SJSA1 (cell line): Measurements from ENCODE around the gene TPTE2. TPM values are rescaled to one million over a fixed set of nuclear protein-coding genes. Genes with fewer than 3 reads are reported as not detected.
"Not testable (repeated sequence)": the region's sequence is repeated elsewhere in the genome, so short reads cannot be mapped to it uniquely, and the experiment has no call there.

Experiments used
- DNase-seq, 2 experiments: peaks; one replicate each; pipeline ENCODE4 v3.0.0-alpha.2; 2015 to 2020; ENCODE audit warnings: low spot score in 2 of 2, low read depth in 1 of 2
- H3K27ac ChIP-seq: fragments of 250-450 bp; sonication (Bioruptor Pico); 2 replicates; pipeline ENCODE4 v1.5.1; 2020; ENCODE audit warnings: mild to moderate bottlenecking, moderate library complexity
- H3K27me3 ChIP-seq: fragments of 250-450 bp; sonication (Bioruptor Pico); replicated peaks from 2 replicates; pipeline ENCODE4 v1.5.1; 2020; ENCODE audit warnings: mild to moderate bottlenecking, moderate library complexity
- H3K36me3 ChIP-seq: fragments of 250-450 bp; sonication (Bioruptor Pico); 2 replicates; pipeline ENCODE4 v1.5.1; 2020; ENCODE audit warnings: mild to moderate bottlenecking
- H3K4me1 ChIP-seq: fragments of 250-450 bp; sonication (Bioruptor Pico); replicated peaks from 2 replicates; pipeline ENCODE4 v1.6.1; 2021; ENCODE audit warnings: mild to moderate bottlenecking
- H3K4me3 ChIP-seq: fragments of 250-450 bp; sonication (Bioruptor Pico); 2 replicates; pipeline ENCODE4 v1.5.1; 2020; ENCODE audit warnings: mild to moderate bottlenecking
- H3K9me3 ChIP-seq: fragments of 250-450 bp; sonication (Bioruptor Pico); replicated peaks from 2 replicates; pipeline ENCODE4 v1.5.1; 2020; ENCODE audit warnings: mild to moderate bottlenecking
- total RNA-seq: library from RNA; depleted of rRNA; stranded (reverse); fragments of >200 nt; shearing (Covaris generic); gene quantifications from 2 replicates; pipeline ENCODE4 v1.2.3, GENCODE V29; 2014; rRNA removed

Gene TPTE2
- not detected in 2 replicates for total RNA-seq

GRCh38 chr13:19561127-19561582 lies at the start of gene TPTE2:
TPTE2 (minus strand) TSS chr13:19561532; CDS start chr13:19503234, 58,298 bp downstream.
- not testable (repeated sequence) for H3K36me3 ChIP-seq, H3K27ac ChIP-seq, H3K4me1 ChIP-seq, H3K4me3 ChIP-seq, H3K9me3 ChIP-seq, H3K27me3 ChIP-seq, DNase-seq

DNA sequence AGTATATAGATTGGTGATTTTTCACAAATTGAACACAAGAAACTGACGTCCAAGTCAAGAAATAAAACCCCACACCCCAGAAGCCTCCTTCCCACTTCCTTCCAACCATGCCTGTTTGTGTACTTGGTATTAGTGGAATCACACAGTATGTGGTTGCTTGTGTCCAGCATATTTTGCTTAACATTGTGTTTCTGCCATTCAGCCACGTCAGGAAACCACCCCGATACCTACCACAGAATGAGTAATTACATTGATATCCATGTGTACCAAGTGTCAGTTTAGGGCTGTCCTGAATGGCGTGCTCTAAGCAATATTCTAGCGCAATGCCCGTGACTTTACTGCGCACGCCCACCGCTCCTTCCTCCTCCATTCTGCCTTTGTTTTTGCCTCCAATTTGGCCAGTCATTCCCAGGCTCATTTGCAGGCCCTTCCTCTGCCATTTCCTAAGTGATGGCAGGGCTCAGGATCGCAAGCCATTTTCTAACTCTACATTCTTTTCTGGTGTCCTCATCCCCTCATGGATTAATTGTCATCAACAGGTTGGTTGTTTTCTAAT lies 46.3 kb upstream of the TPTE2 start:
- no peak for DNase-seq
- H3K27ac ChIP-seq, result no peak overlapping the region
- H3K4me1 ChIP-seq, result no peaks in the 10 kb centered on the region
- no peaks in the 10 kb centered on the region for H3K27me3 ChIP-seq
- H3K9me3 ChIP-seq, result no peaks in the 10 kb centered on the region
- no peak overlapping the region for H3K4me3 ChIP-seq
- H3K36me3 ChIP-seq, result no peaks in the 10 kb centered on the region

- Histone ChIP-seq H3K9me3 (no peaks in the 10 kb centered on the region), H3K36me3 (no peaks in the 10 kb centered on the region), H3K4me1 (peaks cover 6% of the 10 kb centered on the region), H3K27ac (no peak overlapping the region), H3K4me3 (no peak overlapping the region), H3K27me3 (no peaks in the 10 kb centered on the region)
- no peak for DNase-seq
These were observed 45.4 kb upstream of the TPTE2 start for GRCh38 chr13:19606737-19607136.

DNA sequence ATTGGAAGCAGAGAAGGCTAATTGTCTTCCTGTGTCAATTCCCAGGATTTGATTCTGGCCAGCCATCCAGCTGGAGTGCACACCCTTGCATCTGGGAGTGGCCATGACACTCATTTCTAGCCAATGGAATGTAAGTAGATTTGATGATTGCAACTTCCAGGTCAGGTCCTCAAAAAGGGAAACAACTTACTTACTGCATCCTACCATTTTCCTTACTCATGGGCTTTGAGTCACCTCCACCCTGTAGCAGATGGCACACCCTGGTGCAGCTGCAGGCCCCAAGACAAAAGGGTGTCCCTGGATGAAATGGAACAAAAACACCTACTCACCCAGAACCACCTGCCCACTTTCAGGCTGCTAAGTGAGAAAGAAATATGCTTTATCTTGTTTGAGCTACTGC lies 44.8 kb upstream of the TPTE2 start:
- Histone ChIP-seq H3K27ac (no peak overlapping the region), H3K9me3 (no peaks in the 10 kb centered on the region)
- no peak for DNase-seq

DNA sequence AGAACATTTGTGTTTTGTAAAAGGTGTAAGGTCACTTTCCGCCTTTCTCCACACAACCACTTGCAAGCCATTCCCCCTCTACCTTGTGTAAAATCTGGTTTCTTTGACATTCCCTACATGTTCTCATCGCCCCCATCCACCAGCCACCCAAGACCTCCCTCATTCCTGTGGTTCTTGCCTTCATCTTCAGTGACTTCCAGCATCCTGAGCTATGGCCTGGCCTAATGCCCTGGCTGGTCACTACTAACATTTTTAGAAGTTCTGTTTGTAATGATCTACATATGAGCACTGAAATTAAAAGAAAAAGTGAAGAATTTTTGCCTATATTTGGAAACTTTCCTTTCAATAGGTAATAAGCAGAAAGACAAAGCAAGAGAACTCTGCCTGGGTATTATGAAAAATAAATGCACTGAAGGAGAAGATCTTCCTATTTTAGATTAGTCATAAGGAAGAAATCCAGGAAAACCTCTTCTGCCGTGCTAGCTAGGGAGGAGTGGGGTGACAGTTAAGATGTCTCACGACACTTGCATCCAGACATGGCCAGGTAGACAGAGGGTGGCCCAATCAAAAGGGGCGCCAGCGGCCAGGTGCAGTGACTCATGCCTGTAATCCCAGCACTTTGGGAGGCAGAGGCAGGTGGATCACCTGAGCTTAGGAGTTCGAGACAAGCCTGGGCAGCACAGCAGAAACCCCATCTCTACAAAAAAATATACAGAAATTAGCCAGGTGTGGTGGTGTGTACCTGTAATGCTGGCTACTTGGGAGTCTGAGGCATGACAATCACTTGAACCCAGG lies 44.0 kb upstream of the TPTE2 start:
- DNase-seq, result no peak
- no peaks in the 10 kb centered on the region for H3K27me3 ChIP-seq
- peaks cover 10% of the 10 kb centered on the region for H3K4me1 ChIP-seq
- H3K36me3 ChIP-seq, result no peaks in the 10 kb centered on the region
- no peak overlapping the region for H3K27ac ChIP-seq
- no peaks in the 10 kb centered on the region for H3K9me3 ChIP-seq
- H3K4me3 ChIP-seq, result no peak overlapping the region

More for the DNA sequence above, 44.8 kb upstream of the TPTE2 start:
- Histone ChIP-seq H3K36me3 (no peaks in the 10 kb centered on the region), H3K4me1 (peaks cover 10% of the 10 kb centered on the region), H3K4me3 (no peak overlapping the region), H3K27me3 (no peaks in the 10 kb centered on the region)

- no peak for DNase-seq
- Histone ChIP-seq H3K27me3 (no peaks in the 10 kb centered on the region), H3K36me3 (no peaks in the 10 kb centered on the region), H3K4me3 (no peak overlapping the region), H3K9me3 (no peaks in the 10 kb centered on the region), H3K4me1 (peaks cover 10% of the 10 kb centered on the region), H3K27ac (no peak overlapping the region)
These were observed 43.0 kb upstream of the TPTE2 start for GRCh38 chr13:19604306-19604705.

GRCh38 chr13:19601749-19602725 lies 40.7 kb upstream of the TPTE2 start:
- Histone ChIP-seq H3K9me3 (no peaks in the 10 kb centered on the region), H3K4me3 (peak overlapping the region; percentile 60), H3K36me3 (no peaks in the 10 kb centered on the region), H3K27ac (no peak overlapping the region), H3K27me3 (no peaks in the 10 kb centered on the region), H3K4me1 (peaks cover 10% of the 10 kb centered on the region)
- DNase-seq, result peak in 1 of 2 experiments; percentile 41

DNA sequence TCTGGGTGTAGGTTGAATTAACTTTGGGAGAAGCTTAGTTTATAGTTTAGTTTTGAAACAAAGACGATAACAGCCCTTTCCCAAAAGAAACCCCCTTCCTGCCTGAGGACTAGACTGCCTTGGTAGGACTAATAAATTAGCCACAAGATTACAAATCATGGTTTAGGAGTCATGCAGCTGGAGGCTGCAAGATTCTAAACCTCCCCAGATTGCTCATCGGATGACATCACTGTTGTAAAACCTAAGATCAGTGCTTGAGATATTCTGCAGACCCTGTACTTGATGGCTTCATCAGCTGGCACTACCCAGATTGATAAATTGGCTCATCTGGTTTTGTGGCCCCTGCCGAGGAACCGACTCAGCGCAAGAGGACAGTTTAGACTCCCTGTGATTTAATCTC lies 36.2 kb upstream of the TPTE2 start:
- H3K27ac ChIP-seq, result no peak overlapping the region
- H3K4me1 ChIP-seq, result peaks cover 10% of the 10 kb centered on the region
- no peaks in the 10 kb centered on the region for H3K9me3 ChIP-seq
- DNase-seq, result no peak
- H3K36me3 ChIP-seq, result no peaks in the 10 kb centered on the region
- H3K27me3 ChIP-seq, result no peaks in the 10 kb centered on the region
- no peak overlapping the region for H3K4me3 ChIP-seq

DNA sequence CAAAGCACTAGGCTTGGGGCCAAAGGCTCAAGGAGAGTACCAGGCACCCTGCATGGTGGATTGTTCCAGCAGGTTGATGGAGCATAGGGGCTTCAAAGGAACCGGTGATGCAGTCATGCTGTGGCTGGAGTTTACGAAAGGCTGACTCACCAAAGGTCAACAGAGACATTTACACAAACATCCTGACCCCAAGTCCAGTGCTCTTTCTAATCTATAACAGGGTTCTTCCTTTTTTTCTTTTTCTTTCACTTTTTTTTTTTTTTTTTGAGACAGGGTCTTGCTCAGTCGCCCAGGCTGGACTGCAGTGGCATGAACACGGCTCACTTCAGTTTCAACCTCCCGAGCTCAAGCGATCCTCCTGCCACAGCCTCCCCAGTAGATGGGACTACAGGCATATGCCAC lies 35.6 kb upstream of the TPTE2 start:
- Histone ChIP-seq H3K27ac (no peak overlapping the region), H3K4me1 (peaks cover 6% of the 10 kb centered on the region), H3K4me3 (no peak overlapping the region), H3K36me3 (no peaks in the 10 kb centered on the region), H3K27me3 (no peaks in the 10 kb centered on the region), H3K9me3 (no peaks in the 10 kb centered on the region)
- peak in 1 of 2 experiments; percentile 4 for DNase-seq

DNA sequence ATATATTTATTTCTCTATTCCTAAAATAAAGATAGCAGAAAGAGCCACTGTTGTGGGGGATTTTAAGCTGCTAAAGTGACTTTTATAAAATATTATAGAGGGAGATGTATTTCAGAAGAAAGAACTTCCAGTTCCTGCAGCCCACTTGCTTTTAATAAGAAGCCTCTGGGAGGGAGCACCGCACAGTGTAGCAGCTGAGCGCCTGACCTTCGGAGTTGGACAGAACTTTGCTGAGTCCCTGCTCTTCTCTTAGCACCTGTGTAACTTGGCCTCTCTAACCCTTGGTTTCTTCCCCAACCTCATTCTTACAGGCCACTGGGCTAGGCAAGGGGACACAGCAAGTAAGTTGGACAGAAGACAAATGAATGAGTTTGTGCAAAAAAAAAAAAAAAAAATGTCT lies 34.8 kb upstream of the TPTE2 start:
- no peaks in the 10 kb centered on the region for H3K36me3 ChIP-seq
- H3K27ac ChIP-seq, result no peak overlapping the region
- no peaks in the 10 kb centered on the region for H3K4me1 ChIP-seq
- no peaks in the 10 kb centered on the region for H3K27me3 ChIP-seq
- H3K4me3 ChIP-seq, result no peak overlapping the region
- H3K9me3 ChIP-seq, result no peaks in the 10 kb centered on the region
- no peak for DNase-seq

GRCh38 chr13:19592657-19593180 lies 31.4 kb upstream of the TPTE2 start:
- H3K4me3 ChIP-seq, result no peak overlapping the region
- no peaks in the 10 kb centered on the region for H3K4me1 ChIP-seq
- no peaks in the 10 kb centered on the region for H3K9me3 ChIP-seq
- H3K27me3 ChIP-seq, result no peaks in the 10 kb centered on the region
- no peaks in the 10 kb centered on the region for H3K36me3 ChIP-seq
- DNase-seq, result no peak
- H3K27ac ChIP-seq, result no peak overlapping the region

GRCh38 chr13:19591864-19592263 lies 30.5 kb upstream of the TPTE2 start:
- Histone ChIP-seq H3K4me1 (no peaks in the 10 kb centered on the region), H3K36me3 (no peaks in the 10 kb centered on the region), H3K27ac (no peak overlapping the region), H3K9me3 (no peaks in the 10 kb centered on the region), H3K4me3 (no peak overlapping the region), H3K27me3 (no peaks in the 10 kb centered on the region)
- no peak for DNase-seq

DNA sequence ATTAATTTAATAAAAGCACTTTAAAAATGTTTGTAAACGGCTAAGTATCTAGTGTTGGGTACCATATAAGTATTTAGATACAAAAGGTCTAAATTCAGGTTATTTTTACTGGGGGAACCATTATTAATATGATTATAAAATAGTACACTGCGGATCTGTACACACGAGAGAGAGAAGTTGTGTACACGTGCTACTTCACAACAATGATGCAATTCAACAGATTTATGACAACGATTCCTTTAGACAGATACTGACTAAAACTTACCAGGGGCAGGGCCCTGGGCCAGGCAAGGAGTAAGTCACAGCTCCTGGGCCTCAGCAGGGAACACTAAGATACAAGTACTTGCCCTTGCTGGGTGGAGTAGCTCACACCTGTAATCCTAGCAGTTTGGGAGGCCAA lies 29.1 kb upstream of the TPTE2 start:
- H3K4me3 ChIP-seq, result no peak overlapping the region
- no peaks in the 10 kb centered on the region for H3K27me3 ChIP-seq
- H3K36me3 ChIP-seq, result no peaks in the 10 kb centered on the region
- no peak overlapping the region for H3K27ac ChIP-seq
- DNase-seq, result no peak
- no peaks in the 10 kb centered on the region for H3K9me3 ChIP-seq
- H3K4me1 ChIP-seq, result no peaks in the 10 kb centered on the region
